Left ventricle myocardium inferior (tissue), 1 donor: ENCODE results near the gene METTL25B. TPM values are rescaled to one million over a fixed set of nuclear protein-coding genes. Genes with fewer than 3 reads are reported as not detected.
A peak's percentile ranks its signal among the peaks of the same experiment; 100 is the strongest.

Source experiments
- DNase-seq: peaks from one replicate; pipeline ENCODE4 v3.0.0-alpha.2; 2020
- H3K27ac ChIP-seq: fragments of 200-600 bp; replicated peaks from 2 replicates; pipeline ENCODE4 v1.8.0; 2021
- H3K27me3 ChIP-seq: fragments of 200-600 bp; 2 replicates; pipeline ENCODE4 v1.8.0; 2021; ENCODE audit warnings: low read depth
- H3K36me3 ChIP-seq: fragments of 200-600 bp; 2 replicates; pipeline ENCODE4 v1.8.0; 2021
- H3K4me1 ChIP-seq: fragments of 200-600 bp; 2 replicates; pipeline ENCODE4 v1.8.0; 2021
- H3K4me3 ChIP-seq: fragments of 200-600 bp; 2 replicates; pipeline ENCODE4 v1.8.0; 2021; ENCODE audit warnings: mild to moderate bottlenecking, moderate library complexity
- H3K9me3 ChIP-seq: fragments of 200-600 bp; replicated peaks from 2 replicates; pipeline ENCODE4 v1.8.0; 2021
- intact Hi-C: fragments of 100-400 bp; cut with micrococcal nuclease; formaldehyde crosslinking; loops from one replicate; pipeline ENCODE4 v1.11.0; 2022
- long read RNA-seq: library from polyadenylated mRNA; unstranded; transcript quantifications from one replicate; pipeline ENCODE4 v2.0.0, GENCODE V29; 2021
- total RNA-seq: library from RNA; stranded (reverse); fragmentation: NEBNext Ultra II Directional; extraction: Animal tissue kit (Norgen Biotek cat#: 25700); gene quantifications from one replicate; pipeline ENCODE4 v1.2.1, GENCODE V29; 2021
- TF ChIP-seq, protein P1 (sequence below): fragments of 200-600 bp; IDR thresholded peaks from 2 replicates; pipeline ENCODE4 v1.8.0; 2021; ENCODE audit warnings: antibody characterized with exemption, mild to moderate bottlenecking, borderline replicate concordance
- donor health status: DM: no; HTN: yes; CAD: no; lungs with severe emphysema.

The METTL25B gene
- total RNA-seq: 18.1 TPM
- long read RNA-seq, partial matches to known transcripts: 0 of 7 reads
- long read RNA-seq, other reads (novel, unspliced or antisense): 5 of 7 reads

DNA sequence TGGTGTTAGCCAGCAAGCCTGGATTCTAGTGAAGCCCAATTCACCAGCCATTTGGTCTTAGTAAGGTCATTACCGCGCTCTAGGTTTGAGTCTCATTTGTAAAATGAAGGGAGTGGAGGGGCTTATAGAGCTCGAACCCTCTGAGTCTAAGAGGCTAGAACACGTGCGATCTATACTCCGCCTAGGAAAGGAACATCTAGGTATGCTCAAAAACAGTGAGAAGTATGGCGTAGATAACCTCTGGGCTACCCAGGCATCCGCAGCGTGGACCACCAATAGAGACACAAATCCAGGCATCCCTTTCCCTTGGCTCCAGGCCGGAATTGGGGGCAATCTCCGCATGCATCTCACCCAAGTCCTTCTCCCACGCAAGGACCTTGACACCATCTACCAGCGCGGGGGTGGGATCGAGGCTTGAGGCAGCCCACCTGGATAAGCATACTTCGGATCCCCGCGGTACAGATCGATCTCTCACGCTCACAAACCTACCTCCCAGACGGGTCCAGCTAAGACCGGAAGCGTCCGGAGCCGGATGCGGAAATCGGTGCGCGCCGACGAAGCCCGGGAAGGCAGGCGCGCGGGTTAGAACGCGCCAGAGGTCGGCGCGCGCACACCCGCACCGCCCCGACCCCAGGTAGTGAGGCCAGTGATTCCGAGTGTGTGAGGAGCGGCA lies at the start of gene METTL25B:
Gene METTL25B, plus strand, starts transcription at position 544 of the 673 bp plus-strand sequence. CDS start 636 bp downstream, outside the sequence.
- no peaks in the 10 kb centered on the region for H3K27me3 ChIP-seq
- H3K9me3 ChIP-seq: no peaks in the 10 kb centered on the region
- peaks cover 55% of the 10 kb centered on the region for H3K4me1 ChIP-seq
- H3K27ac ChIP-seq: peak within 1 kb of the TSS; percentile 95
- H3K4me3 ChIP-seq: peak within 1 kb of the TSS; percentile 72
- TF ChIP-seq, protein P1, sequence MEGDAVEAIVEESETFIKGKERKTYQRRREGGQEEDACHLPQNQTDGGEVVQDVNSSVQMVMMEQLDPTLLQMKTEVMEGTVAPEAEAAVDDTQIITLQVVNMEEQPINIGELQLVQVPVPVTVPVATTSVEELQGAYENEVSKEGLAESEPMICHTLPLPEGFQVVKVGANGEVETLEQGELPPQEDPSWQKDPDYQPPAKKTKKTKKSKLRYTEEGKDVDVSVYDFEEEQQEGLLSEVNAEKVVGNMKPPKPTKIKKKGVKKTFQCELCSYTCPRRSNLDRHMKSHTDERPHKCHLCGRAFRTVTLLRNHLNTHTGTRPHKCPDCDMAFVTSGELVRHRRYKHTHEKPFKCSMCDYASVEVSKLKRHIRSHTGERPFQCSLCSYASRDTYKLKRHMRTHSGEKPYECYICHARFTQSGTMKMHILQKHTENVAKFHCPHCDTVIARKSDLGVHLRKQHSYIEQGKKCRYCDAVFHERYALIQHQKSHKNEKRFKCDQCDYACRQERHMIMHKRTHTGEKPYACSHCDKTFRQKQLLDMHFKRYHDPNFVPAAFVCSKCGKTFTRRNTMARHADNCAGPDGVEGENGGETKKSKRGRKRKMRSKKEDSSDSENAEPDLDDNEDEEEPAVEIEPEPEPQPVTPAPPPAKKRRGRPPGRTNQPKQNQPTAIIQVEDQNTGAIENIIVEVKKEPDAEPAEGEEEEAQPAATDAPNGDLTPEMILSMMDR: no peak
- intact Hi-C loops: no loop called here
- H3K36me3 ChIP-seq: peaks cover 39% of the 10 kb centered on the region
- DNase-seq: peak; percentile 82

DNA sequence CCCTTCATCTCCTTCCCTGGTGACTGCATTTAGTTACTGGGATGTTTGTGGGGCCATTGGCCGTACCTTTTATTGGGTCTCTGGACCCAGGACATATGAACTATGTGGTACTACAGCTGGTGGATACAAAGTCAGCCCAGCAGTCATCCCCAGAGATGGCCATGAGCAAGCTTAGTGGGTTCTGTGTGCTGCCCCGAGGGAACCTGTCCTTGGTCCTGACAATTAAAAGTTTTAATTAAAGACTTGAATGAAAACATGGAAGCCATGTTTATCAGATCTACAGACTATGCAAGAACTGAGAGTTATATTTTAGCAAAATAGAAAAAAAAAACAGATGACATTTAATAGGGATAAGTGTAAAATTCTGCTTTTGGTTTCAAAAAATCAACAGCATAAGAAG lies 48.2 kb upstream of the METTL25B start:
- intact Hi-C loops: no loop called here
- Histone ChIP-seq H3K4me1 (peaks cover 27% of the 10 kb centered on the region), H3K4me3 (no peak overlapping the region), H3K36me3 (peaks cover 3% of the 10 kb centered on the region), H3K27ac (no peak overlapping the region), H3K27me3 (peaks cover 31% of the 10 kb centered on the region), H3K9me3 (no peaks in the 10 kb centered on the region)
- TF ChIP-seq, protein P1: no peak
- DNase-seq: no peak

DNA sequence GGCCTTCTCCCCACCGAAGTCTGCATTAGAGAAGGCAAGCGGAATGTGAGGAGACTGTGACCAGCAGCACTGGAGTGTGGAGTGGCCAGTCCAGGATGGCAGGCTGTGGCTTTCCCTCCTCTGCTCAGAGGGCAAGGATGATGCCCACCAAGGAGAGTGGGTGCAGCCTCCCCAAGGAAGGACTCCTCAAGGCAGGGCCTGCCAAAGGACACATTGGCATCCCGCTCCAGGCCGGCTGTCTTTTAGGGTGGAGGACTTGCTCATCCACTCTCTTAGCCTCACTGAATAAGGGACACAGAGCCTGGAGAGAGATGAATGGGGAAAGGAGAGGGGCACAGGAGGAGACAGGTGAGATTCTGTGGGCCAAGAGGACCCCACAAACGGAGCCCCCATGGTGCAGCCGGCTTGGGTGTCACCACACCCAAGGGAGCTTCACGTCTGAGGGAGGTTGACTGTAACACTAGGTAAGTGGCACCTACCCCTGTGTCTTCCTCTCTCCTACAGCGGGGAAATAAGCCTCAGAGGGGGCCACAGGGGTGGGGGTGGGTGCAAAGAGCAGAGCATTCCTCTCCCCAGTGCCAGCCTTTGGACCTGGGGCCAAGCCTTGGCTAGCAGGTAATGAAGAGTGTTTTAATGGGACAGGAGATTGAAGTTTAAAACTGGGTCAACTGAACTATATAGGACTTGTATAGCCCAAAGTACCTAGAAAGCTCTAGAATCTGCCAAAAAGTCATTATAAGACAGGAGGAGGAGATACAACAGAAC lies 46.9 kb upstream of the METTL25B start:
- Histone ChIP-seq H3K4me3 (no peak overlapping the region), H3K27ac (no peak overlapping the region), H3K9me3 (no peaks in the 10 kb centered on the region), H3K36me3 (no peaks in the 10 kb centered on the region), H3K4me1 (peaks cover 14% of the 10 kb centered on the region), H3K27me3 (peaks cover 44% of the 10 kb centered on the region)
- TF ChIP-seq, protein P1: no peak
- DNase-seq: no peak
- intact Hi-C loops: no loop called here

DNA sequence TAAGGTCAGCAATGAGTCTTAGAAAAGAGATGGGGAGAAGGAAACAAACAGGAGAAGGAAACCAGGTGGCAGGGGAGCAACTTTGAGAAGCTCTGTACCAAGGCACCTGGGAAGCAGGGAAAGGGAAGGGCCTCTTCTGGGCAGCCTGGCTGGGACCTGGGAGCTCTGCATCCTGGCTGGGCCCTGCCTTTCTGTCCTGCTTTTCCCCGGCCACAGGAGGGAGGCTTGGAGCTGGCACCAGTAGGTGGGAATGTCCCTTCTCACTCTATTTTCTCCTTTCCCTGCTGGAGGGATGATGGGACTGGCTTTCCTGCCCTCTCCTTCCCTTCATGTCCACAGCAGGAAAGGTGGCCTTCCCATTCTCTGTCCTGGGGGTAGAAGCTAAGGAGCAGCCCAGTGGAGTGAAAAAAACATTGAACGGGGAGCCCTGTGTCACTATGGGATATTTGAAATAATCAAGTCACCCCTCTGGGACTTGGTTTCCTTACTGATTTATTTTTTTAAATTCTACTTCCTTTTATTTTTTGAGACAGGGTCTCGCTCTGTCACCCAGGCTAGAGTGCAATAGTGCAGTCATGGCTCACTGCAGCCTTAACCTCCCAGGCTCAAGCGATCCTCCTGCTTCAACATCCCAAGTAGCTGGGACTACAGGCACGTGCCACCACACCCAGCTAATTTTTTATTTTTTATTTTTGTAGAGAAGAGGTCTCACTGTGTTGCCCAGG lies 45.9 kb upstream of the METTL25B start:
- no peak for DNase-seq
- peaks cover 54% of the 10 kb centered on the region for H3K27me3 ChIP-seq

More for the DNA sequence above, 45.9 kb upstream of the METTL25B start:
- intact Hi-C loops: no loop called here
- Histone ChIP-seq H3K36me3 (no peaks in the 10 kb centered on the region), H3K9me3 (no peaks in the 10 kb centered on the region), H3K4me3 (no peak overlapping the region), H3K4me1 (peaks cover 4% of the 10 kb centered on the region), H3K27ac (no peak overlapping the region)
- TF ChIP-seq, protein P1: no peak
